Left lung (tissue), 10 donors: ENCODE results near the gene PDCD6IP. TPM values are rescaled to one million over a fixed set of nuclear protein-coding genes. Genes with fewer than 3 reads are reported as not detected.

Experiments used
- ATAC-seq: fragments of 200-7000 bp; cut with Tn5 transposase; one replicate; pipeline ENCODE4 v1.9.1; 2020; ENCODE audit warnings: moderate library complexity
- DNase-seq, 4 donors: peaks; one replicate each; pipeline ENCODE4 v3.0.0-alpha.2; 2013 to 2020
- H3K27ac ChIP-seq, 2 donors: fragments of 200-600 bp; sonication (generic) in 1 of 2; one replicate each; pipeline versions ENCODE4 v1.5.0 to v1.8.0; 2020 to 2021
- H3K27me3 ChIP-seq, 2 donors: fragments of 200-600 bp; sonication (generic) in 1 of 2; one replicate each; pipeline versions ENCODE4 v1.5.0 to v1.8.0; 2020 to 2021
- H3K36me3 ChIP-seq, 2 donors: fragments of 200-600 bp; sonication (generic) in 1 of 2; one replicate each; pipeline versions ENCODE4 v1.5.0 to v1.8.0; 2020 to 2021
- H3K4me1 ChIP-seq, 2 donors: fragments of 200-600 bp; one replicate each; pipeline ENCODE4 v1.8.0; 2021
- H3K4me3 ChIP-seq, 2 donors: fragments of 200-600 bp; sonication (generic) in 1 of 2; one replicate each; pipeline versions ENCODE4 v1.5.0 to v1.8.0; 2020 to 2021; ENCODE audit warnings: mild to moderate bottlenecking in 1 of 2
- H3K9me3 ChIP-seq, 2 donors: fragments of 200-600 bp; sonication (generic) in 1 of 2; one replicate each; pipeline versions ENCODE4 v1.5.0 to v1.8.0; 2020 to 2021
- CTCF ChIP-seq, 2 donors: fragments of 200-600 bp; sonication (generic) in 1 of 2; IDR thresholded peaks; one replicate each; pipeline versions ENCODE4 v1.5.0 to v1.8.0; 2021; ENCODE audit warnings: antibody characterized with exemption in 2 of 2
- intact Hi-C, 2 donors: fragments of 100-400 bp; cut with DNase I; formaldehyde crosslinking; loops; one replicate each; pipeline versions ENCODE4 v1.11.2 to v1.14.2; 2022
- polyA plus RNA-seq, 6 donors: library from polyadenylated mRNA; unstranded; fragments of 120-200 nt; gene quantifications; one replicate each; pipeline ENCODE4 v1.2.1, GENCODE V29; 2013; ENCODE audit not compliant: insufficient read length in 6 of 6
- total RNA-seq, 2 donors: library from RNA; stranded (reverse); fragmentation: NEBNext Ultra II Directional; extraction: Animal tissue kit (Norgen Biotek cat#: 25700); gene quantifications; one replicate each; pipeline ENCODE4 v1.2.1, GENCODE V29; 2021
- donor health status: DM: no; HTN: yes; CAD: no.
- donor health status: DM: no; HTN: no; CAD: no.

Gene PDCD6IP
- total and polyA plus RNA-seq, 8 donors = 172 to 270 (median 205) TPM

GRCh38 chr3:33904730-33905129 lies 106.3 kb downstream of the PDCD6IP start:
- Histone ChIP-seq H3K9me3 (no peaks in the 10 kb centered on the region), H3K4me3 (no peak overlapping the region), H3K4me1 (no peaks in the 10 kb centered on the region), H3K27ac (no peak overlapping the region), H3K27me3 (no peaks in the 10 kb centered on the region), H3K36me3 (no peaks in the 10 kb centered on the region)
- ATAC-seq (no peak), DNase-seq (no peak)
- no peak for TF ChIP-seq CTCF (IDR thresholded peaks at IDR 0.05)
- intact Hi-C loops = no loop called here

- H3K27ac ChIP-seq = no peak overlapping the region
- no peaks in the 10 kb centered on the region for H3K27me3 ChIP-seq
- DNase-seq = no peak
- no peaks in the 10 kb centered on the region for H3K36me3 ChIP-seq
- no peak for ATAC-seq
- no peak for TF ChIP-seq CTCF (IDR thresholded peaks at IDR 0.05)
- H3K4me1 ChIP-seq = no peaks in the 10 kb centered on the region
- intact Hi-C loops = no loop called here
- no peaks in the 10 kb centered on the region for H3K9me3 ChIP-seq
- H3K4me3 ChIP-seq = no peak overlapping the region
These were observed 109.9 kb downstream of the PDCD6IP start for GRCh38 chr3:33908250-33908851.

- no peak for TF ChIP-seq CTCF (IDR thresholded peaks at IDR 0.05)
These were observed 111.1 kb downstream of the PDCD6IP start for GRCh38 chr3:33909547-33909946.

GRCh38 chr3:33910031-33910430 lies 111.6 kb downstream of the PDCD6IP start:
- H3K27ac ChIP-seq = no peak overlapping the region
- DNase-seq = no peak
- no peak for TF ChIP-seq CTCF (IDR thresholded peaks at IDR 0.05)

More at GRCh38 chr3:33909547-33909946, 111.1 kb downstream of the PDCD6IP start:
- H3K4me3 ChIP-seq = no peak overlapping the region
- ATAC-seq (no peak), DNase-seq (no peak)
- H3K27me3 ChIP-seq = no peaks in the 10 kb centered on the region
- no peaks in the 10 kb centered on the region for H3K9me3 ChIP-seq
- no peaks in the 10 kb centered on the region for H3K36me3 ChIP-seq
- no peak overlapping the region for H3K27ac ChIP-seq
- H3K4me1 ChIP-seq = no peaks in the 10 kb centered on the region
- intact Hi-C loops = no loop called here

GRCh38 chr3:33911525-33912322 lies 113.3 kb downstream of the PDCD6IP start:
- Histone ChIP-seq H3K36me3 (no peaks in the 10 kb centered on the region), H3K4me3 (no peak overlapping the region), H3K27me3 (no peaks in the 10 kb centered on the region), H3K9me3 (no peaks in the 10 kb centered on the region), H3K27ac (no peak overlapping the region), H3K4me1 (no peaks in the 10 kb centered on the region)
- TF ChIP-seq CTCF (IDR thresholded peaks at IDR 0.05) = no peak
- DNase-seq (no peak), ATAC-seq (no peak)
- intact Hi-C loops = no loop called here

More at GRCh38 chr3:33910031-33910430, 111.6 kb downstream of the PDCD6IP start:
- Histone ChIP-seq H3K36me3 (no peaks in the 10 kb centered on the region), H3K9me3 (no peaks in the 10 kb centered on the region), H3K27me3 (no peaks in the 10 kb centered on the region), H3K4me1 (no peaks in the 10 kb centered on the region), H3K4me3 (no peak overlapping the region)
- intact Hi-C loops = no loop called here
- no peak for ATAC-seq
